GM08714 (cell line): ENCODE results near the gene SNRPB2.

Experiments used
- H3K4me3 ChIP-seq: fragments of 200-500 bp; sonication (Bioruptor generic); 2 replicates; pipeline ENCODE4 v1.5.1; 2014; ENCODE audit warnings: mild to moderate bottlenecking, low read length, inconsistent platforms
- ZNF274 ChIP-seq: IDR thresholded peaks from 2 replicates; pipeline ENCODE4 v1.6.1; 2012; ENCODE audit warnings: mild to moderate bottlenecking, low read depth, low read length

SNRPB2 gene

GRCh38 chr20:16749573-16749972 lies 19.7 kb downstream of the SNRPB2 start:
- TF ChIP-seq ZNF274 = no peak
- H3K4me3 ChIP-seq = no peak overlapping the region

- no peak overlapping the region for H3K4me3 ChIP-seq
- TF ChIP-seq ZNF274 = no peak
These were observed 22.3 kb downstream of the SNRPB2 start for GRCh38 chr20:16752082-16752481.

DNA sequence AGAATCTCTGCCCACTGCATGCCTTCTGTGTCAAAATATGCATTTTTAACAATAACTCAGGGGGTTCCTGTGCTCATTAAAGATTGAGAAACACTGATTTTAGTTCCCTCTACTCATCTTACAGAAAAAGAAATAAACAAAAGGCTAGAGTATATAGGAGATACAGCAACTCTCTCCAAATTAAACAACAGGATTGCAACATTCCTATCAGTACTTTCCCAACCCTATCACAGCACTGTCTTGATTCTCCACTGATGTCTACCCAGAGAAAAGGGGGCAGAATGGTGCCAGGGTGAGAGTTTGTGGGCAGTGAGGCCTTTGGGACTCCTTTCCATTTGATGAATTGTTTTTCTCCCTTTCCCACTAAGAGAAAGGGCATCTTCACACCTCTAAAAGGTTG lies 23.1 kb downstream of the SNRPB2 start:
- no peak overlapping the region for H3K4me3 ChIP-seq
- TF ChIP-seq ZNF274 = no peak

DNA sequence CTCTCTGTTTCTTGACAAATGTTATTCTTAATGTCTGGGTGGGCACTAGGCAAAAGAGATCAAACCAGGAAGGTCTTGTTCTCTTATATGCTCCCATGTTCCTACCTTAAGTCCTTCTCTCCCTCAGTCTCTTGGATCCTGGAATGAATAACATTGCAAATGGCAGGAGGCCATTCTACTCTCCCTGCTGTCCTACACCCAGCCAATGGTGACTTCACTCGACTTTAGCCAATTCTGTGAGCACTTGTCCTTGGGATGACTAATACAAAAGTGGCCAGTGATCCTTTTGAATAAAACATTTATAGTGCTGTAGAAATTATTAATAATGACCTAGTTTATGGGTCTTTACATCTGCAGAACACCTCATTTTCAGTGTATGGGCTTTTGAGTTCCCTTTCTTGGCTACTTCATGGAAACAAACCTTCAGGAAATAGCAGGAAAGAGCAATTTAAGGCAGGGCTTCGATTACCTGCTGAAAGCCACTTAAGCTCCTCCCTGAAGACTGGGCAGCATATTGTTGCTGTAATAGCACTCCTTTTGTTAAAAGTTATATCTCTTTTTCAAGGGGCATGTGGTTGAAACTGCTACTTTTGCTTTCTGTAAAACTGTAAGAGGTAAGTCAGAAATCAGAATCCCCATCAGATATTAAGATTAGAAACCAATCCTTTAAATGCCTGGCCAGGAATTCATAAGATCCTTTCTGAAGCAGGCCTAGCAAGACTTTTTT lies 28.8 kb downstream of the SNRPB2 start:
- no peak for TF ChIP-seq ZNF274
- H3K4me3 ChIP-seq = no peak overlapping the region

- no peak for TF ChIP-seq ZNF274
- no peak overlapping the region for H3K4me3 ChIP-seq
These were observed 29.3 kb downstream of the SNRPB2 start for GRCh38 chr20:16759181-16759563.

DNA sequence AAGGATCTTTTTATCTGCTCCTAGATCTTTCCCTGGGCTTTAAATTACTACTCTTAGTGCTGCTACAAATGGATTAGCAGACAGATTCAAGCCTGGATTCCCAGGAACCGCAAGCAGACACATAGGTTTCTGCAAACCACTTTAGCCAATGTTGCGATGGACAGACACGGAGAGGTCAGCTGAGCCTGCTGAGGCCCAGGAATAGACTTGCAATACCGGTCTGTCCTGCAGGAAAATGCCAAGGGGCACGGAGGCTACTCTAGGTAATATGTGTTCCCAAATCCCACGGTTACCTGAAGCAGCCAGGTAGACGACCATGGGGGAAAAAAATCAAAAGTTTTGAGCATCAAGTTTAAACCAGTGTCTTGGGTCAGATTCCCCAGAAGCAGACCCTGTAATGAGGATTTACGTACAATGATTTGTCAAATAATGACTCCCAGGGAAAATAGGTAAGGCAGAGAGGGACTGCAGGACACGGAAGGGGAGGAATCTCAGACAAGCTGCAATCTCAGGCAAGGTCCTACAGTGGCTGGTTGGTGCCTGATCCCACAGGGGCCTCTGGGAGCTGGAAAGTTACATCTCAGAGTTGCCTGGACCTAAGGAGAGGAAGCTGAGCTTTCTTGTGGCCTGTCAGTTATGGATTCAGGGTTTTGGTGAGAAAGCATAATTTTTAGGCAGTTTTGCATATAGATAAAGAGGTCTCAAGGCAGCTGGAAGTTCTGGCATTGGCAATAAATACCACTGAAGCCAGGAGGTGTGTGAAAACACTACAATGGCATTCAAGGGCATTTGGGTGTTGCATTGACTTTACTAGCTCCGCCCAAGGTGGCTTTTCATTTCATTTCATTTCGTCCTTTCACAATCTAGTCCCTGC lies 30.8 kb downstream of the SNRPB2 start:
- TF ChIP-seq ZNF274 = no peak
- no peak overlapping the region for H3K4me3 ChIP-seq

DNA sequence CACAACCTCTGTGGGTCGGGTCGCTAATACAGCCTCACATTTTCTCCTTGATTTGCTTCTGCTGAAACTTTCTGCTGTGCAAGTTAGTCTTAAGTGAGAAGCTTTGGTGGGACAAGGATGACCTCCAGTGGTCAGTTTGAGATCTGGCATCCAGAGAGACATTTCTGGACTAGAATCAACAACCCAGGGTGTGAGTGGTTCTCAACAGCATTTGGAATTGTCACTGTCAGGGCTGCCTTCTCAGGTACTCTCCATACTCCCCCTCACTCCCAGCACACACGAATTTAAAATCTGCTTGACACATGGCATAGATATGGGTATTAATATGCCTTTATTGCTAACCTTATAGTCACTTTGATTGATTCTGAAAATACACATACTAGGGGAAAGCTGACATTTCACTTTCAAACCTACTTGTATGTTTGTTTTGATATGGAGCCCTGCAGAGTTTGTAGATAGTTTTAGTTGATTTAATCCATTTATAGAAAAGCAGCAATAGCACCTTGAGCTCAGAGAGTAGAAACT lies 31.5 kb downstream of the SNRPB2 start:
- no peak for TF ChIP-seq ZNF274
- no peak overlapping the region for H3K4me3 ChIP-seq

DNA sequence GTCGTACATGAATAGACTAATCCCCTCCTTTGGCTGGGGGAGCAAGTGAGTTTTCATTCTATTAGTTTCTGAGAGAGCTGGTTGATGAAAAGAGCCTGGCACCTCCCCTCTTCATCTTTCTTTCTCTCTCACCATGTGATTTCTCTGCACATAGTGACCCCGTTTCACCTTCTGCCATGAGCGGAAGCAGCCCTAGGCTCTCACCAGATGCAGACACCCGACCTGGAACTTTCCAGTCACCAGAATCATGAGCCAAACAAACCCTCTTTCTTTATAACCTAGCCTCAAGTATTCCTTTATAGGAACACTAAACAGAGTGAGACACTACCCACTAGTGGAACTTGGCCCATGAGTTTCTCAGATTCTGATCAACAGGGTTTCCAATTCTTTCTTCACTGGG lies 34.7 kb downstream of the SNRPB2 start:
- H3K4me3 ChIP-seq = no peak overlapping the region
- no peak for TF ChIP-seq ZNF274

GRCh38 chr20:16771213-16771612 lies 41.4 kb downstream of the SNRPB2 start:
- H3K4me3 ChIP-seq = no peak overlapping the region
- no peak for TF ChIP-seq ZNF274

- TF ChIP-seq ZNF274 = no peak
These were observed 46.1 kb downstream of the SNRPB2 start for GRCh38 chr20:16775961-16776360.

DNA sequence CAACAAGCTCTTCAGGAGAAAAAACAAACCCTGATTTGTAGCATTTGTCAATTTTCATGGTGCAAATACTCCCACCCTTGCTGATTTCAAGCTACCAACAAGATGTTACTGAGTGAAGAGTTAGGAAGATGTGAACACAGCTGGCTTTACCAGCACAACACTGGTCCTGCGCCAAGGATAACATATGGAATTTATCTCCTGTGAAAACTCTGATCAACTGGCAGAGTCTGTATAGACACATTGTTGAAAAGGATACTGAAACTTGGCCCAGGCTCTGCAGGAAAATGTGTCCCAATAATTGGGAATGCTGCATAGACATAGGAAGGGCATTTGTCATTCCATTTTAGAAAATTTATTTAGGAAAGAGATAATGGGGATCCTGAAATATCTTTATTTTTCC lies 47.3 kb downstream of the SNRPB2 start:
- no peak for TF ChIP-seq ZNF274
- H3K4me3 ChIP-seq = no peak overlapping the region

More at GRCh38 chr20:16775961-16776360, 46.1 kb downstream of the SNRPB2 start:
- no peak overlapping the region for H3K4me3 ChIP-seq

- no peak for TF ChIP-seq ZNF274
- H3K4me3 ChIP-seq = no peak overlapping the region
These were observed 48.3 kb downstream of the SNRPB2 start for GRCh38 chr20:16778159-16778558.

DNA sequence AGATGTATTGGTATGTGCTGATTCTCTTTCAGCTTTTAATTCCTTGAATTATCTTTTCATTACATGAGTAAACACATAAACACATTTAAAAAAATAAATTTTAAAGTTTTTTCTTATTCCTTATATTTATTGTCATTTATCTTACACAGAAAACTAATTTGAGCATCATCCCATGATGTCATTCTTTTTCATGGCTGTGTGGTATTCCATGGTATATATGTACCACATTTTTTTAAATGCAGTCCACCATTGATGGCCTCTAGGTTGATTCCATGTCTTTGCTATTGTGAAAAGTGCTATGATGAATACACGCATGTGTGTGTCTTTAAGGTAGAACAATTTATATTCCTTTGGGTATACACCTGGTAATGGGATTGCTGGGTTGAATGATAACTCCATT lies 51.7 kb downstream of the SNRPB2 start:
- no peak overlapping the region for H3K4me3 ChIP-seq
- TF ChIP-seq ZNF274 = no peak

DNA sequence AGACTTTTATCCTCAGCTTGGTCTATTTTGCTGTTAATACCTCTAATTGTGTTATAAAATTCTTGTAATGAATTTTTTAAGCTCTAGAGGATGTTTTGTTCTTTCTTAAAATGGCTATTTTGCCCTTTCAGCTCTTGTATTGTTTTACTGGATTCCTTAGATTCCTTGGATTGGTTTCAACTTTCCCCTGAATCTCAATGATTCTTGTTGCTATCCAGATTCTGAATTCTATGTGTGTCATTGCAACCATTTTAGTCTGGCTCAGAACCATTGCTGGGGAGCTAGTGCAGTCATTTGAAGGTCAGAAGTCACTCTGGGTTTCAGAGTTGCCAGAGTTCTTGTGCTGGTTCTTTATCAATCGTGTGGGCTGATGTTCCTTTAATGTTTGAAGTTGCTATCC lies 55.4 kb downstream of the SNRPB2 start:
- H3K4me3 ChIP-seq = no peak overlapping the region
- TF ChIP-seq ZNF274 = no peak
